Stimulated activated CD4-positive, alpha-beta T cell treated with anti-CD3 and anti-CD28 coated beads, Interleukin-4, amount 100 ng/mL, for 48 hours (primary cell): ENCODE data around the gene SCN8A.

Experiments used
- DNase-seq, 2 donors: peaks; one replicate each; pipeline ENCODE4 v3.0.0-alpha.2; 2020; ENCODE audit warnings: low read depth in 2 of 2

The SCN8A gene

GRCh38 chr12:51851413-51852124 lies 260.5 kb downstream of the SCN8A start:
- DNase-seq, result no peak

GRCh38 chr12:51852404-51853137 lies 261.5 kb downstream of the SCN8A start:
- no peak for DNase-seq

DNA sequence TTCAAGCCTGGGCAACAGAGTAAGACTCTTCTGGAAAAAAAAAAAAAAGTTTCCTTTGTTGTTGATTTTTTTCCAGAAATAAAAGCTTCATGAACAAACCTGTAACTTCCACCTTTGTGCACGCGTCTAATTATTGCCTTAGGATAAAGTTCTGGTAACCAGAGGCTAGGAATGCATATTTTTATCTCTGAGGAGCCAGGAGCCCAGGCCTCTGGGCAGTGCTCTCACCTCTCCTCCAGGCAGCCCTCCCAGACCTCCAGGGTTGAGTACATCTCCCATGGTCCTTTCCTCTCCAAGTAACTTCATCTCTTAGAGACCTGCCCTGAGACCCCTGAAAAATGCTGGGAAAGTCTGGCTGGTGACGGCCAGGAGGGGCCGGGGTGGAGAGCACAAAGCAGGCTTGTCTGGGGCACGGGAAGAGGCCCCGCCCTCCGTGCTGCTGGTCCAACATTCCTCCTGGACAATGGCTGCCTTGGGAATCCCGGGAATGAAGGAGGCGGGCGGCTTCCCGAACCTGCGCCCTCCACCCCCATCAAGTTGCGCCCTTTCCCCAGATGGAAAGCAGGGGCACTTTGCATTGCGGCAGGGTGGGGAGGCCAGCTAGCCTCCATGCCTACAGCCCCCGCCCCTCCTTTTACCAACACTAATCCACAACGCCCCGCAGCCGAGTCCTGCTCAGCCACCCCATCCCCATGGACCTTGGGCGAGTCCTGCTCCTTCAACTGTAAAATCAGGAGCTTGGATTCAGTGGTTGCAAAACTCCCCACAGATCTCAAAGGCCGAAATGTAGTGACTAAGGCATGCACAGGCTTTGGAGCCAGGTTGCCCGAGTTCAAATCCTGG lies 264.8 kb downstream of the SCN8A start:
- no peak for DNase-seq

DNA sequence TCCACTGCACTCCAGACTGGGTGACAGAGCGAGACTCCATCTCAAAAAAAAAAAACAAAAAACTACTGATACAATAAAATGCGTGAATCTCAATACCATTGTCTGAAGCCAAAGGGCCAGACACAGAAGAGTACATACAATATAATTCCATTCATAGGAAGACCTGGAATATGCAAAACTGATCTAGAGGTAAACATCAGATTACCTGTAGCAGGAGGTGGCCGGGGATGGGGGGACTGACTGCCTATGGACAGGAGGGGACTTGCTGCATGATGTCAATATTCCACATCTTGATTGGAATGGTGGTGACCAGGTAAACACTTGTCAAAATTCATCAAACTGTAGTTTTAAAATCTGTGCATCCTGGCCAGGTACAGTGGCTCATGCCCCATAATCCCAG lies 270.0 kb downstream of the SCN8A start:
- no peak for DNase-seq
